Effector CD4-positive, alpha-beta T cell (primary cell): ENCODE results near the gene HOGA1.

Source experiments
- DNase-seq: peaks from one replicate; pipeline ENCODE4 v3.0.0-alpha.2; 2020

The HOGA1 gene

DNA sequence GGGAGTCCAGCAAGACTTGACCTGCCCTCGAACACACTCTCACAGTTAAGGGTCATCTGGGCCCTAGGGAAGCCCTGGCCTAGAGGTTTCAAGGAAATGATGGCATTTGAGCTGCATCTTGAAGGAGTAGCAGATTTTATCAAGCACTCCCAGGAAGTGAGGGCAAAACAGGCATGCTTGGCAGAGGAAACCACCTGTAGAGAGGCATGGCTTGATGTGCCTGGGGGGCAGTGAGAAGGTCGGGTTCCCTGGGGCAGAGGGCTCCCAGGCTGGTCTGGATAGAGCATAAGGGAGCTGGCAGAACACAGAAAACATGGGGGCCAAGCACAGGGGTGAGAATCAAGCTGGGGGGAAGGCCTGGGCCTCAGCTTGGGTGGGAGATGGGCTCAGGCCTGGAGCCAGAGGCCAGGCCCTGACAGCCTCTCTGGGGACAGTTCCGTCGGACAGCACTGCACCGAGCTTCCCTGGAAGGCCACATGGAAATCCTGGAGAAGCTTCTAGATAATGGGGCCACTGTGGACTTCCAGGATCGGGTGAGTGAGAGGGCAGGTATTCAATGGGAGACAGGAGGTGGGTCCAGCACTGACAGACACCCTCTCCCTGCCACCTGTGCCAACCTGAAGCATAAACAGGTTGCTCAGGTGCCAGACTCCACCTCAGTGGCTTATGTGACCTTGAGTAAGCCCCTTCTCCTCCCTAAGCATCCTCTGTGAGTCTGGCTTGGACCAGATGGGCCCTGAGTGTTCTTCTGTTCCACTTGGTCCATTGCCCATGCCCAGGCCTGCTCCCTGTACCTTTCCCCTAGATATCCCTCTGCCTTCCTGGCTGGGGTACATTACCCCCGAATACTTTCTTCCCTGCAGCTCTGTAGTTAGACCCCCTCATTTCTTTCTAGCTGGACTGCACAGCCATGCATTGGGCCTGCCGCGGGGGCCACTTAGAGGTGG, 3.5 kb upstream of the HOGA1 start:
- DNase-seq = no peak

DNA sequence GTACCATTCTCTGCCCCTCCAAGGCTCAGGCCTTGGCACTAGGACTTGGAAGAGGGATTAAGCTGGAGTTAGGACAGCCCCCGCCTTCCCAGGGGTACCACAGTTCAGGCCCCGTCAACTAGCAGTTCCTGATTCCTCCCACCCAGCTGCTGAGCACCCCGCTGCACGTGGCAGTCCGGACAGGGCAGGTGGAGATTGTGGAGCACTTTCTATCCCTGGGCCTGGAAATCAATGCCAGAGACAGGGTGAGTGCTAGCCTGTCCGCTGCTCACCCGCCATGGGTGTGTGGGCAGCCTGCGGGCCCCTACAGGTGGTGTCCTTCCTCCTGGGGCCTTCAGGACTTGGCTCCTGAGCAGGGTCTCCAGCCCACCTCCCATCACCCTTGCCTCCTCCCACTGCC, 2.0 kb upstream of the HOGA1 start:
- DNase-seq = no peak

DNA sequence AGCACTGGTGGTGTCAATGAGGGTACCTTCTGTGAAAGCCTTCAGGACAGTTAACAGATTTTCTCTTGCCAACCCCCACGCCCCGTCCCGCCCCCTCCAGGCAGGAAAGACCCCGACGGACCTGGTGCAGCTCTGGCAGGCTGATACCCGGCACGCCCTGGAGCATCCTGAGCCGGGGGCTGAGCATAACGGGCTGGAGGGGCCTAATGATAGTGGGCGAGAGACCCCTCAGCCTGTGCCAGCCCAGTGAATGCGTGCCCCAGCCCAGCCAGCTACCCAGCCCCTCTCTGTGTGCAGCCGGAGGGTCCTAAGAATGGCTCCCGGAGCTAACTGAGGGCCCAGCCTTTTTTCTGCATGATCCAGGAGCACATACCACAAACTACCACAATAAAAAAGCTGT, 713 bp upstream of the HOGA1 start:
- no peak for DNase-seq

DNA sequence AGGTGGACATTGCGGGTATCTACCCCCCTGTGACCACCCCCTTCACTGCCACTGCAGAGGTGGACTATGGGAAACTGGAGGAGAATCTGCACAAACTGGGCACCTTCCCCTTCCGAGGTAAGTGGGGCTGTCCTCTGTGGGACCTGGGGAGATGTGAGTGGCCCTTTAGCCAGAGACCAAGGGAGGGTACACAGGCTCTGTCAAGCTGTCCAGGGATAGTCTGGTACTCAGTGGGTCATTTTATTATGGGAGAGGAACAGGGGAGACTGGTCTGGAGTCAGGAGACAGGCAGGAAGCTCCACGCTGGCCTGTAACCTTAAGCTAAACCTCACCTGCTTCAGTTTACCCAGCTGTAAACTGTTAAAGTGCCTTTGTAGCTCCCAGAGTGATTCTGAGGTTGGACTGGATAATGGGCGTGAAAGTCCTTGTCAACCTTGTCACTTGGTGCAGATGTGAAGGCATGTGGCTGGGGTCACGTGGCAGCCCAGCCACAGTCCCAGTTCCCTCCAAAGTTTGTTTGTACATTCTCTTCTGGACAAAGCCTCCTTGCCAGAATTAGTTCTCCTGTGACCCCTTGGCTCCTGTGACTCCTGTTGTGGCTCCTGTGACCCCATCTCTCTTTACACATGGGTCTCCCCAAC, 729 bp downstream of the HOGA1 start:
- DNase-seq = no peak

DNA sequence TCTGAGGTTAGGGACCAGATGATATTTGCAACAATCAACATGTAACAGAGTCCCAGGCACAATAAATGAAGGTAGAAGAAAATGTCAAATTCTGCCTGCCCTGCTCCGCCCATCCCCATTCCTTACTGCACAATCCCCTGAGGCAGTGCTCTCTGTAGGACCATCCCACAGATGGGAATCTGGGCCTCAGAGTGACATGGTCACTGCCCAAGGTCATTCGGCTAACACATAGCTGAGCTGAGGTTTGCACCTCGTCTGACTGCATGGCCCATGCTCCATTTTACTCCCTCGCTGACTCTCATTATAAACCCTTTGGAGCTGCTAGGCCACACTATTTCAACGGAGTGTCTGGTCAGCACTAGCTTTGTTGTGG, 1.2 kb downstream of the HOGA1 start:
- DNase-seq = no peak

DNA sequence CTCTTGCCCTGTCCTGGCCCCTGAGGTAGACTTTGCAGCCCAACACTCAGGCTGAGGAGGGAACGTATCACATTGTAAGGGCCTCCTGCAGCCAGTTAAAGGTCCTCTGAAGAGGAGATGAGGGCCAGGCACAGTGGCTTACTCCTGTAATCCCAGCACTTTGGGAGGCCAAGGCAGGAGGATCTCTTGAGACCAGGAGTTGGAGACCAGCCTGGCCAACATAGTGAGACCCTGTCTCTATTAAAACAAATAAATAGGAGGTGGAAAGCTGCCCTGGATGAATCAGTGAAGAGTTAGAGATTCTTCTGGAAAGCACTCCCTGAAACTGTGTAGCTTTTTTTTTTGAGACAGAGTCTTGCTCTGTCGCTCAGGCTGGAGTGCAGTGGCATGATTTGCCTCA, 3.0 kb downstream of the HOGA1 start:
- no peak for DNase-seq

DNA sequence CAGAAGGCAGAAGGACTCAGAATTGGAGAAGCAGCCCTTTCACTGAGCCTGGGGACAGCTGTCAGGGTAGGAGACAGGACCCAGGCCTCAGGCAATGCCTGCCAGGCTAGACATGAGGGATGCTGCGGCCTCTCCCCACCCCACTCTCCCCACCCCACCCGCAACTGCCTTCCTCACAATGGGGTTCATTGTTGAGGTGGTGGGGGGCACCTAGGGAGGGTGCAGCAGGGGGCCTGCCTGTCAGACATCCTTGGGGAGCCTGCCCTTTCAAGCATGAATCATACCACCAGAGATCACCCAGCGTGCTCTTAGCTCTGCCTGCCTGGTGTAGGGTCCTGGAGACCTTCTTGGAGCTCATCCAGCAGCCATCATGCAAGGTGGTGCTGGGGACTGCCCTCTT, 5.3 kb downstream of the HOGA1 start, which contains the start of gene C10orf62:
C10orf62 (plus strand) TSS at position 243 of the 400 bp plus-strand sequence. CDS start 177 bp downstream, outside the sequence.
- no peak for DNase-seq

DNA sequence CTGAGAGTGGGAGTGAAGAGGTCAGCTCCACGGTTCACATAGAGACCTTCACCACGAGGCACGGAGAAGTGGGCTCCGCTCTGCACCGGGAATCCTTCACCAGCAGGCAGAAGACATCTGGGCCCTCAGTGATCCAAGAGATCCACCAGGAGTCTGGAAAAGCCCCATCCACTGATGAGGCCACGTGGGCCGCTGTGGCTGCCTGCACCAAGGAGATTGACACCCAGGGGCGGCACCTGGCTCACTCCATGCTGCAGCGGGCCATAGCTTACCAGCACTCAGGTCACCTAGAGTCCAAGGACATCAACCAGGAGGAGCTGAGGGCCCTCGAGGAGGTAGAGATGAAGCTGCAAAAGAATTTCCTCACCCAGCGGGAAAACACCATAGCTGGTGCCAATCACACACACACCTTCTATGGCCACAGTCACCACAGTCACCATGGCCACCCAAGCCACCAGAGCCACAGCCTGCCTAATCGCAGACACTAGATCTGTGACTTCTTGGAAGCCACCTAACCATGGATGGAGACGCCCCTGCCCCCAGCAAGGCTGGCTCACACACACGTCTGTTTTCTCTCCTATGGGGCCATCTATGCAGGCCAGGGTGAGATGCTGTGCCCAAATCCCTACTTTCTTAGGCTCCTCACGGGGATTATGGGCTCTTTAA, 6.0 kb downstream of the HOGA1 start:
- no peak for DNase-seq

DNA sequence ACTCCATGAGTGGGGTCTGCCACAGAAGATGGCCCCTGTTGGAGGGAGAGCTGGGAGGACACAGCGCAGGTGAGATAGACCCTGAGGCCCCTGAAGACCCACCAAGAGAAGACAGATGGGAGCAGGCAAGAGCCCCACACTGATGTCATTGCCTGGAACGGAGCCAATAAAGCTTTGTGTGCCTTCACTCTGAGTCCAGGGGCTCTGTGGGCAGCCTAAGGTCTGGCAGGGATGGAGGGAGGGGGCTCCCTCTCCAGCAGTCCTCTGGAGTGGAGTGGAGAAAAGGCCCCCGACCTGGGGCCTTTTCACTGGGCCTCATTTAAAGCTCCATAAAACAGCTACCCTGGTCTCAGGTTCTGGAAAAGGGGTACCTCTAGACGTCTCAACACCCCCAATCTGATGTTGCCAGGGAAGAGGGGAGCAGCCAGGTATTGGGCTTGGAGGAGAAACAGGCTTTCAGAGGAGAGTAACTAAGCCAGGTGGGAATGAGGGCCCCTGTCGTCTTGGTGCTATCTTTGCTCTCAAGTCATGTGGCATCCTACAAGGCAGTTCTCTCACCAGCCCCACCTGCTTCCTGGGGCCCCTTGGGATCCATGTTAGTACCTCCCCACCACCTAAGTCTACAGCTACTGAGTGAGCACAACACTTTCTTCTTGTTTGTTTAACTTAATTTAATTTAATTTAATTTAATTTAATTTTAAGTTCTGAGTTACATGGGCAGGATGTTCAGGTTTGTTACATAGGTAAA, 6.7 kb downstream of the HOGA1 start:
- DNase-seq = no peak

DNA sequence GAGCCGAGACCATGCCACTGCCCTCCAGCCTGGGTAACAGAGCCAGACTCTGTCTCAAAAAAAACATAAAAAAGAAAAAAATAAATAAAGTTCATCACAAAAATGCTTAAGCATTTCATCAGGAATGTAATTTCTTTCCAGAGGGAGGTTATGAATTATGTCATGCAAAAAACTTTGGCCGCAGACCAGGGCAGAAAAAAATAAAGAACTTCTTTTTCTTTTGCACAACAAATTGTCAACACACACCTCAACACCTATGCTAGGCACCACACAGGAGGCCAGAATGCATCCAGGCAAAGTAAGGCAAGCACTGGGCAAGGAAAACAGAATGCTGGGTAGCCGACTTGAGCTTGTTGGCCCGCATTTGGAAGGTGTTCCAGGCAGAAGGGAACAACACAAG, 9.2 kb downstream of the HOGA1 start:
- no peak for DNase-seq

DNA sequence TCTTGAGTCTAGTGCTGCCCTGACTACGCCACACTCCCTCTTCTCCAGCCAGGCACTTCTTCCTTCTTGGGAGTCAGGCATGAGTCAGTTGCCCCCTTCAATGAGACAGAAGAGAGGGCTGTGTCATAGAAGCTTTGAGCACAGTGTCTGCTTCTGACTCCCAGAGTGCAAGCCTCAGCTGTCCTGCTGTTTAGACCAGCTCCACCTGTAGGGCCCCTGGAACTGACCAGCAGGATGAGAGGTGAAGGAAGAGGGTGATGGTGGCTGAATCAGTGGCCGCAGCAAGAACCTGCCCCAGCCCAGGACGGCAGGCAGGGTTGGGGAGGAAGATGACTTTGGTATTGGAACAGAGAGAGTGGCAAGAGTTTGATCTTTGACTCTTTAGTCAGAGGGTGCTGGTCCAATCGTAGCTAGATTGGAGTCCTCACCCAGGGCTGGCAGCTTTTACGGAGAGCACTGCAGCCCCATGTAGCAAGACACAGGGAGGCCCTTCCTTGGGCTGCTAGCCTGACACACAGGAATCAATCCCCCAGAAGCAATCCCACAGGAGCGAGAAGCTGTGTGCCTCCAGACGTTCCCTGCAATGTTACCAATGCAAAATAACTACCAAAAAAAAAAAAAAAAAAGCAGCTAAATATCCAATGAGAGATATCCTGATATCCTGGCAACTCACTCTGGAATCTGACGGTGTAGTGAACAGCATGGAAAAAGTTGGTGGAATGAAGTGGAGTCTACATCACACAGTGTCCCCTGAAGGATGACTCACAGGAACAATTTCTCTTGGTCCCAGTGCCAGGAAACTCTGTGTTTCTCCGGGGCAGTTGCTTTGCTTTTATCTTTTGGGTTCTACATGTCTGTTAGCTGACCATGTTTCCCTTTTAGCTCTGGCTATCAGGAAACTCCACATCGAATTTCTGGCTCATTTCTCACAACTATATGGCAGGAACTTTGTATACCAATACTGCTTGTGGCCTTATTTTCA, 12.2 kb downstream of the HOGA1 start:
- DNase-seq = no peak

DNA sequence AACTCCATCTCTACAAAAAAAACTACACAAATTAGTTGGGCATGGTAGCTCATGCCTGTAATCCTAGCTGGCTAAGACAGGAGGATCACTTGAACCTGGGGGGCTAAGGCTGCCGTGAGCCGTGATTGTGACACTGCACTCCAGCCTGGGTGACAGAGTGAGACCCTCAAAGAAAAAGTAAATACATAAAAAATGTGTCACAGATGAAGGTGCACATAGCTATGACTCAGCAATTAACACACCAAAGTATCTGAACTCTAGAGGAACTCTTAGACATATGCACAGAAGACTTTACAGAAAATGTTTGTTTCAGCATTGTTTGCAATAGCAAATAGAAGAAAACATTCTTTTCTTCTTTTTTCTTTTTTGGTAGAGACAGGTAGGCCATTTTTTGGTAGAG, 13.6 kb downstream of the HOGA1 start:
- DNase-seq = no peak

DNA sequence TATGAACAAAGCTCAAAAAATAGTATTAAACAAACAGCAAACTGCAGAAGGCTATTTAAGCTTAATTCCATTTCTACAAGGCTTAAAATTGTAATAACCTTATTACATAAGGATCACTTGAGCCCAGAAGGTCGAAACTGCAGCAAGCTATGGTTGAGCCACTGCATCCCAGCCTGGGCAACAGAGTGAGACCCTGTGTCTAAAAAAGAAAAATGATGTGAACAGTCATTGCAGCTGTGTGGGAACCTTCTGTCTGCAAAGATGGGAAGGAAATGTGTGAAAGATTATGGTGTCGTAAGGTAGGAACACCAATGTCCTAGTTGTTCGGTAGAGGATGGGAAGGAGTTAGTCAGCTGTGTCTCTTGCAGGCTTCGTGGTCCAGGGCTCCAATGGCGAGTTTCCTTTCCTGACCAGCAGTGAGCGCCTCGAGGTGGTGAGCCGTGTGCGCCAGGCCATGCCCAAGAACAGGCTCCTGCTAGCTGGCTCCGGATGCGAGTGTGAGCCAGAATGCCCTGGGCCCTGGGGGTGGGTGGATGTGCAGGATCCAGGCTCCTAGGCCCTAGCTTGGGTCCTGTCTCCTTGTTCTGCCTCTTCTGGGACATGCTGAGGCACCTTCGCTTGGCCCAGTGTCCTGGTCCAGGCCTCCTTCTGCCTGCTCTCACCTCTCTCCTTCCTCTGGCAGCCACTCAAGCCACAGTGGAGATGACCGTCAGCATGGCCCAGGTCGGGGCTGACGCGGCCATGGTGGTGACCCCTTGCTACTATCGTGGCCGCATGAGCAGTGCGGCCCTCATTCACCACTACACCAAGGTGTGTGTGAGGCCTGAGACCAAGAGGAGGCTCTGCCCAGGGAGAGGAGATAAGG, 14.4 kb downstream of the HOGA1 start:
- DNase-seq = no peak

DNA sequence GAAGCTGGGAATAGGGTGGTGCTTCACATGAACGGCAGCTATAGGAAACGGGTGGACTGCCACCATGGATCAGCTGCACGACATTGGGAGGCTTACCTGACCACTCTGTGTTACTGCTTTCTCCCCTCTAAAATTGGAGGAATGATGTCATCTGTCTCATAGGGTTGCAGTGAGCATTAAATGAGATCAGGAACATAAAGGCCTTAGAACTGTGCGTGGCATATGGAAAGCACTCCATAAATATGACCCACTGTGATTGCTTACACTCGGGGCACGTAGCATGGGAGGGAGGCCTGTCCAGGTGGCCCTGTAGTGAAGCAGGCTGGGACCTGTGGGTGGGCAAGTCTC, 15.1 kb downstream of the HOGA1 start:
- DNase-seq = no peak

DNA sequence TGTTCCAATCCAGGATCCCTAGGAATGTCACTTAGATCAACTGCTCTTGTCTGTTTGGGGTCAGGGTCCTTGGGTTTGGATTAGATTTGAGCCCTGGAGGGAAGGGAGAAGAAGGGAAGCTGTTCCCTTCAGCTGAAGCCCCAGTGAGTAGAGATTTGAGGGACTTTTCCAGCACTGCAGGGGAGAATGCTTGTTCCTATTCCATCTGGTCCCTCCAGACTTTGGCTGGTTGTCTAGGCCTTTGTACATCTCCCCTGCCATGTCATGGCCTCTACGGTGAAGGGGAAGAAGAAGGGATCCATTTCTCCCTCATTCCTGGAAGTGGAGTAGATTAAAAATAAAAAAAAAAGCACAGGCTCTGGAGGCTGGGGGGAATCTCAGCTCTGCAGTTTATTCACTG, 16.4 kb downstream of the HOGA1 start:
- no peak for DNase-seq

DNA sequence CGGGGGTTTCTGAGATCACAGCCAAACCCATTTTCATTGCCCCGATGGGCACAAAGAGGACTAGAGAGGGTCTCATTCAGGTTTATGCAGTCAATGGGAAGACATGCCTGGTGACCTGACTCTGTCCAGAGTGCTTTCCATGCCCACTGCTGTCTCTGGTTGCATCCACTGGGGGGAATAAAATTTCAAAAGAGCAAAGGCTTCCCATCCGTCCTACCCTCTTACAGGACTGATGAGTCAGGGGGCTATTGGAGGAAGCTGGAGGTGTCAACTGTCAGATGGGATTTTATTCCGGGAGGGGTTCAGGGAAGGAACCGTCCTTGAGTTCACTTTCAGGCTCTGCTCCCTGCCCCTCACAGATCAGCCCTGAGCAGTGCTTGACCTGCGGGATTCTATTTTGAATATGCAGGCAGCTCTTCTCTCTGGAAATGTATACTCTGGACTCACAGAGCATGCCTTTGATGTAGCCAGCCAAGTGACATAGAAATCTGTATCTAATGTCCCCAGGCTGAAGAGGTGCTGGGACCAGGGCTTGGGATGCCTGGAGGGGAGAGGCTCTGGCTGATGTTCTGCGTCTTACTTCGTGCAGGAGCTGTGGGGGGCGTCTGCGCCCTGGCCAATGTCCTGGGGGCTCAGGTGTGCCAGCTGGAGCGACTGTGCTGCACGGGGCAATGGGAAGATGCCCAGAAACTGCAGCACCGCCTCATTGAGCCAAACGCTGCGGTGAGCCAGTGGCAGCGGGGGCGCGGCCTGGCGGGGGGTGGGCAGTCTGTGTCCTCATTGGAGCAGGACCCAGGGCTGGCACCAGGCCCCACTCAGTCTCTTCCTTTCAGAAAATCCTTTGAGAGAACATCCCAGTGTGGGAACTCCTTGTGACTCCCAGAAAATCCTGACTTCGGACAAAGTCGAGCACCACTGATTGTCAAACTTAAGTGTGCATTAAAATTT, 17.4 kb downstream of the HOGA1 start:
- no peak for DNase-seq

DNA sequence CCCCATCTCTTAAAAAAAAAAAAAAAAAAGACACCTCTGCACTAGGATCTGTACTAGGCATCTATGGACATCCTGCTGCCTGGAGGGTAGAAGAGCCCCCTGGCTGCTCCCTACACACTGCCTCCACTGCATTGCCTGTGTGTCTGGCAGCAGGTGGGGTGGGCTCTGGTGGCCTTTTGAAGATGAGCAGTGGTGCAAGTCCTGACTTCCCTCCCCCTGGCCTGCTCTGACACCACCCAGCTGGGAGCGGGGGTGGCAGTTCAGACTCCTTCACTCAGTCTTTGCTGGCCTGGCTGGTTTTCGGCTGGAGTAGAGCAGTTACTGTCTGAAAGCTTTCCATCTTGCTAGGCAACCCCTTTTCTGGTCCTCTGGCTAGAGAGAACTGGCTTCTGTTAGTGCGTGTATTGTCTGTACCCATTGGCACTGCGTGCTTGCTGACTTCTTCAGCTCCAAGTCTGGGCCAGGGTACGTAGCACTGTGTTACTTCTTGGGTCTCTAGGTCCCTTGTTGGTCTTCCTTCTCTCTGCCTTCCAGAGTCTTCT, 23.0 kb downstream of the HOGA1 start:
- no peak for DNase-seq

DNA sequence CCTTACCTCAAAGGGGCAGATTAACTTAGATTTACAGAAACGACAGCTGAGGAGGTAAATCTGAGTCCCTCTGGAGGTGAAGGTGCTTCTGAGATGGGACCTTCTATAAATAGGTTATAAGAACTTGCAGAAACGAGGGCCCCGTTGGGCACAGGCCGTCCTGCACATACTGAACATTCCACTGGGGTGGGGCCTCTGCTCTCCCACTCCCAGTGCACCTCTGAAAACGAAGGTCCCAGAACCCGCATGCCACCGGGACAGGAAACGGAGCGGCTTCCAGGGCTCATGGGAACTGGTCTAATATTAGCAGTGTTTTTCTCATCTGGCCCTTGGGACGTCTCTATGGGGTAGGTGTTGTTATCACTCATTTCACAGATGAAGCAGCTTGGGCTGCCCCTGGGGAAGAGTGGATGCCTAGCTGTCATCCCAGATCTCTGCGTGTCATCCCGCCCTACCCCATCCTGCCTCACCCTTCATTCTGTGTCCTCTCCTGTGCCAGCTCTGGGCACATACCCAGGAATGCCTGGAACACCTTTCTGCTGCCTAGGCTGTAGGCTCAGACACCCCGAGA, 24.9 kb downstream of the HOGA1 start:
- no peak for DNase-seq

DNA sequence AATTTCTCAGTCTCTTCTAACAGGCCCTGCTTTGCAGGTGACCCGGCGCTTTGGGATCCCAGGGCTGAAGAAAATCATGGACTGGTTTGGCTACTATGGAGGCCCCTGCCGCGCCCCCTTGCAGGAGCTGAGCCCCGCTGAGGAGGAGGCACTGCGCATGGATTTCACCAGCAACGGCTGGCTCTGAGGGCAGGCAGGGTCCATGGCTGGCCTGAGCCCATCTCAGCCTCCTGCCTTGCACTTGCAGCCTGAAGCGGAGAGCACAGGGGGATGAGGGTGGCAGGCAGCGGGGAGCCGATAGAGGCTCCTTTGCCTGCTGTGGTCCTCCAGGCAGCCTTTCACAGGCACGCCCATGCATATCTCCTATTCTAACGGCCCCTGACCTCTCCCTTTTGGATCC, 27.3 kb downstream of the HOGA1 start:
- no peak for DNase-seq
